Mucosa of stomach (tissue), 1 donor: Measurements from ENCODE around the gene RABGGTB.
"Not testable (repeated sequence)": the region's sequence is repeated elsewhere in the genome, so short reads cannot be mapped to it uniquely, and the experiment has no call there.

ENCODE experiments used
- H3K27me3 ChIP-seq: one replicate; pipeline ENCODE4 v1.7.0; 2013; ENCODE audit warnings: mild to moderate bottlenecking, low read length; ENCODE audit not compliant: control insufficient read depth, insufficient read depth
- H3K36me3 ChIP-seq: one replicate; pipeline ENCODE4 v1.7.0; 2013; ENCODE audit warnings: low read length; ENCODE audit not compliant: control insufficient read depth, insufficient read depth
- H3K4me1 ChIP-seq: one replicate; pipeline ENCODE4 v1.7.0; 2013; ENCODE audit warnings: mild to moderate bottlenecking, low read length; ENCODE audit not compliant: control insufficient read depth, insufficient read depth
- H3K4me3 ChIP-seq: one replicate; pipeline ENCODE4 v1.7.0; 2013; ENCODE audit warnings: low read length
- H3K9ac ChIP-seq: one replicate; pipeline ENCODE4 v1.7.0; 2013; ENCODE audit warnings: mild to moderate bottlenecking, low read length, moderate library complexity
- H3K9me3 ChIP-seq: one replicate; pipeline ENCODE4 v1.7.0; 2013; ENCODE audit warnings: mild to moderate bottlenecking, low read length, moderate library complexity; ENCODE audit not compliant: control insufficient read depth
- donor health status: Pancreatic carcinoma.

Gene RABGGTB

GRCh38 chr1:75780183-75780582 is 5.9 kb upstream of the RABGGTB start:
- H3K9me3 ChIP-seq, H3K36me3 ChIP-seq: not testable (repeated sequence)

GRCh38 chr1:75783920-75784319 is 2.1 kb upstream of the RABGGTB start:
- not testable (repeated sequence) for H3K27me3 ChIP-seq, H3K4me1 ChIP-seq, H3K9ac ChIP-seq, H3K9me3 ChIP-seq, H3K36me3 ChIP-seq, H3K4me3 ChIP-seq

More at GRCh38 chr1:75780183-75780582, 5.9 kb upstream of the RABGGTB start:
- not testable (repeated sequence) for H3K4me1 ChIP-seq, H3K4me3 ChIP-seq, H3K9ac ChIP-seq, H3K27me3 ChIP-seq

- H3K4me3 ChIP-seq = peak overlapping the region; percentile 56
- peak overlapping the region; percentile 79 for H3K9ac ChIP-seq
- H3K4me1 ChIP-seq = peaks cover 7% of the 10 kb centered on the region
- H3K27me3 ChIP-seq = no peaks in the 10 kb centered on the region
- no peaks in the 10 kb centered on the region for H3K9me3 ChIP-seq
- H3K36me3 ChIP-seq = no peaks in the 10 kb centered on the region
These were observed 605 bp upstream of the RABGGTB start for GRCh38 chr1:75785320-75785982.

GRCh38 chr1:75786901-75787493 is 941 bp downstream of the RABGGTB start:
- Histone ChIP-seq H3K4me1 (peaks cover 12% of the 10 kb centered on the region), H3K9ac (peak overlapping the region; percentile 79), H3K27me3 (no peaks in the 10 kb centered on the region), H3K9me3 (no peaks in the 10 kb centered on the region), H3K4me3 (peak overlapping the region; percentile 47), H3K36me3 (no peaks in the 10 kb centered on the region)

GRCh38 chr1:75787524-75787923 is 1.5 kb downstream of the RABGGTB start:
- H3K9me3 ChIP-seq = no peaks in the 10 kb centered on the region
- H3K4me3 ChIP-seq = peak overlapping the region; percentile 47
- peaks cover 12% of the 10 kb centered on the region for H3K4me1 ChIP-seq
- H3K9ac ChIP-seq = peak overlapping the region; percentile 79
- no peaks in the 10 kb centered on the region for H3K36me3 ChIP-seq
- no peaks in the 10 kb centered on the region for H3K27me3 ChIP-seq

- Histone ChIP-seq H3K4me1 (peaks cover 12% of the 10 kb centered on the region), H3K36me3 (peaks cover 8% of the 10 kb centered on the region), H3K9ac (no peak overlapping the region), H3K4me3 (no peak overlapping the region), H3K27me3 (no peaks in the 10 kb centered on the region), H3K9me3 (no peaks in the 10 kb centered on the region)
These were observed 3.9 kb downstream of the RABGGTB start for GRCh38 chr1:75789988-75790387.

- H3K9me3 ChIP-seq = no peaks in the 10 kb centered on the region
- H3K27me3 ChIP-seq = no peaks in the 10 kb centered on the region
- H3K4me3 ChIP-seq = no peak overlapping the region
- peaks cover 8% of the 10 kb centered on the region for H3K36me3 ChIP-seq
- H3K9ac ChIP-seq = no peak overlapping the region
- peaks cover 6% of the 10 kb centered on the region for H3K4me1 ChIP-seq
These were observed 5.0 kb downstream of the RABGGTB start for GRCh38 chr1:75791022-75791421.

- H3K36me3 ChIP-seq = peaks cover 8% of the 10 kb centered on the region
These were observed 6.0 kb downstream of the RABGGTB start for GRCh38 chr1:75792091-75792490.

GRCh38 chr1:75794382-75794781 is 8.3 kb downstream of the RABGGTB start:
- peaks cover 8% of the 10 kb centered on the region for H3K36me3 ChIP-seq
- no peaks in the 10 kb centered on the region for H3K27me3 ChIP-seq
- H3K4me3 ChIP-seq = no peak overlapping the region
- no peak overlapping the region for H3K9ac ChIP-seq
- H3K9me3 ChIP-seq = no peaks in the 10 kb centered on the region
- peaks cover 6% of the 10 kb centered on the region for H3K4me1 ChIP-seq

More at GRCh38 chr1:75792091-75792490, 6.0 kb downstream of the RABGGTB start:
- no peak overlapping the region for H3K4me3 ChIP-seq
- H3K9ac ChIP-seq = no peak overlapping the region
- no peaks in the 10 kb centered on the region for H3K9me3 ChIP-seq
- H3K4me1 ChIP-seq = peaks cover 6% of the 10 kb centered on the region
- no peaks in the 10 kb centered on the region for H3K27me3 ChIP-seq

GRCh38 chr1:75795703-75796193 is 9.7 kb downstream of the RABGGTB start:
- peaks cover 8% of the 10 kb centered on the region for H3K36me3 ChIP-seq
- no peaks in the 10 kb centered on the region for H3K27me3 ChIP-seq
- H3K4me1 ChIP-seq = peaks cover 2% of the 10 kb centered on the region
- H3K9ac ChIP-seq = no peak overlapping the region
- no peak overlapping the region for H3K4me3 ChIP-seq
- H3K9me3 ChIP-seq = no peaks in the 10 kb centered on the region

GRCh38 chr1:75796376-75797272 is 10.6 kb downstream of the RABGGTB start, which contains the start of gene MSH4:
TSS of gene MSH4 (plus strand) at chr1:75796882. CDS start at chr1:75796986, 104 bp downstream.
- peaks cover 8% of the 10 kb centered on the region for H3K36me3 ChIP-seq

GRCh38 chr1:75797273-75797588 is 11.2 kb downstream of the RABGGTB start:
- Histone ChIP-seq H3K36me3 (peaks cover 8% of the 10 kb centered on the region), H3K9me3 (no peaks in the 10 kb centered on the region), H3K4me1 (no peaks in the 10 kb centered on the region), H3K4me3 (no peak overlapping the region), H3K27me3 (no peaks in the 10 kb centered on the region), H3K9ac (no peak overlapping the region)

More at GRCh38 chr1:75796376-75797272, 10.6 kb downstream of the RABGGTB start, which contains the start of gene MSH4:
- Histone ChIP-seq H3K4me3 (no peak within 1 kb of the TSS), H3K9ac (no peak within 1 kb of the TSS), H3K27me3 (no peaks in the 10 kb centered on the region), H3K4me1 (no peaks in the 10 kb centered on the region), H3K9me3 (no peaks in the 10 kb centered on the region)
